H9 (cell line): Measurements from ENCODE around the gene HES3. TPM values are rescaled to one million over a fixed set of nuclear protein-coding genes. Genes with fewer than 3 reads are reported as not detected.

Experiments
- DNase-seq: peaks from one replicate; pipeline ENCODE4 v3.0.0-alpha.2; 2017
- H2AFZ ChIP-seq: one replicate; pipeline ENCODE4 v1.6.1; 2013; ENCODE audit warnings: mild to moderate bottlenecking, low read length, control low read depth, moderate library complexity
- H2AK5ac ChIP-seq: 2 replicates; pipeline ENCODE4 v1.6.1; 2013; ENCODE audit warnings: low read length, control low read depth, mixed read lengths; ENCODE audit not compliant: insufficient read length
- H2BK120ac ChIP-seq: one replicate; pipeline ENCODE4 v1.6.1; 2013; ENCODE audit warnings: low read depth, mild to moderate bottlenecking, low read length, control low read depth, inconsistent platforms; ENCODE audit not compliant: poor library complexity, severe bottlenecking
- H2BK12ac ChIP-seq: 2 replicates; pipeline ENCODE4 v1.6.1; 2013; ENCODE audit warnings: low read length, control low read depth, mixed read lengths, low read depth; ENCODE audit not compliant: insufficient read length
- H2BK15ac ChIP-seq: 2 replicates; pipeline ENCODE4 v1.6.1; 2013; ENCODE audit warnings: low read depth, low read length, control low read depth
- H2BK20ac ChIP-seq: one replicate; pipeline ENCODE4 v1.6.1; 2013; ENCODE audit warnings: low read depth, mild to moderate bottlenecking, low read length, control low read depth, inconsistent platforms; ENCODE audit not compliant: poor library complexity, severe bottlenecking
- H2BK5ac ChIP-seq: 2 replicates; pipeline ENCODE4 v1.6.1; 2013; ENCODE audit warnings: low read length, control low read depth, mixed read lengths; ENCODE audit not compliant: insufficient read length
- H3K14ac ChIP-seq: 2 replicates; pipeline ENCODE4 v1.6.1; 2013; ENCODE audit warnings: low read length, control low read depth; ENCODE audit not compliant: insufficient read depth
- H3K18ac ChIP-seq: 2 replicates; pipeline ENCODE4 v1.6.1; 2013; ENCODE audit warnings: low read depth, mild to moderate bottlenecking, mixed read lengths, low read length, control low read depth; ENCODE audit not compliant: insufficient read length
- H3K23ac ChIP-seq: 2 replicates; pipeline ENCODE4 v1.6.1; 2013; ENCODE audit warnings: low read length, control low read depth, mixed read lengths, low read depth; ENCODE audit not compliant: insufficient read length
- H3K23me2 ChIP-seq: 2 replicates; pipeline ENCODE4 v1.6.1; 2013; ENCODE audit warnings: low read depth, mild to moderate bottlenecking, mixed read lengths, low read length, control low read depth; ENCODE audit not compliant: insufficient read length, poor library complexity, severe bottlenecking
- H3K27ac ChIP-seq: 2 replicates; pipeline ENCODE4 v1.5.1; 2013; ENCODE audit warnings: low read length, control low read depth, mixed read lengths, low read depth; ENCODE audit not compliant: insufficient read length
- H3K27me3 ChIP-seq: 2 replicates; pipeline ENCODE4 v1.6.1; 2013; ENCODE audit warnings: low read length, control low read depth, inconsistent platforms; ENCODE audit not compliant: insufficient read depth
- H3K4ac ChIP-seq: 2 replicates; pipeline ENCODE4 v1.6.1; 2013; ENCODE audit warnings: low read depth, mild to moderate bottlenecking, control low read depth, inconsistent platforms, low read length, moderate library complexity
- H3K4me1 ChIP-seq: 2 replicates; pipeline ENCODE4 v1.6.1; 2013; ENCODE audit warnings: low read length, control low read depth, inconsistent platforms; ENCODE audit not compliant: insufficient read depth
- H3K4me2 ChIP-seq: 2 replicates; pipeline ENCODE4 v1.6.1; 2013; ENCODE audit warnings: low read length, control low read depth, mixed read lengths; ENCODE audit not compliant: insufficient read length, insufficient read depth
- H3K56ac ChIP-seq: 2 replicates; pipeline ENCODE4 v1.6.1; 2013; ENCODE audit warnings: low read depth, mild to moderate bottlenecking, mixed read lengths, low read length, control low read depth; ENCODE audit not compliant: insufficient read length
- H3K79me1 ChIP-seq: 2 replicates; pipeline ENCODE4 v1.6.1; 2013; ENCODE audit warnings: low read depth, mild to moderate bottlenecking, moderate library complexity, low read length, control low read depth, inconsistent platforms; ENCODE audit not compliant: insufficient read depth, poor library complexity, severe bottlenecking
- H3K79me2 ChIP-seq: 2 replicates; pipeline ENCODE4 v1.6.1; 2013; ENCODE audit warnings: low read length, control low read depth, inconsistent platforms; ENCODE audit not compliant: insufficient read depth
- H3K9ac ChIP-seq: 2 replicates; pipeline ENCODE4 v1.6.1; 2013; ENCODE audit warnings: low read length, control low read depth, mixed read lengths; ENCODE audit not compliant: insufficient read length; ENCODE audit errors: extremely low read depth
- H3K9me3 ChIP-seq: one replicate; pipeline ENCODE4 v1.6.1; 2013; ENCODE audit warnings: low read depth, low read length, inconsistent platforms; ENCODE audit not compliant: control insufficient read depth
- H3T11ph ChIP-seq: one replicate; pipeline ENCODE4 v1.6.1; 2013; ENCODE audit warnings: mild to moderate bottlenecking, low read length, control low read depth, inconsistent platforms
- H4K20me1 ChIP-seq: one replicate; pipeline ENCODE4 v1.6.1; 2013; ENCODE audit not compliant: control insufficient read depth, insufficient read length, insufficient read depth
- H4K5ac ChIP-seq: 2 replicates; pipeline ENCODE4 v1.6.1; 2013; ENCODE audit warnings: low read depth, mild to moderate bottlenecking, mixed read lengths, low read length, control low read depth; ENCODE audit not compliant: insufficient read length
- H4K8ac ChIP-seq: replicated peaks from 2 replicates; pipeline ENCODE4 v1.6.1; 2013; ENCODE audit warnings: low read length, control low read depth, mixed read lengths, low read depth; ENCODE audit not compliant: insufficient read length
- H4K91ac ChIP-seq: 2 replicates; pipeline ENCODE4 v1.6.1; 2013; ENCODE audit warnings: low read depth, mild to moderate bottlenecking, moderate library complexity, mixed read lengths, low read length, control low read depth; ENCODE audit not compliant: insufficient read length
- H3K27ac Mint-ChIP-seq, 3 experiments: 2 replicates in 2 of 3; 3 replicates in 1 of 3; pipeline ENCODE4 v1.8.0; 2020 to 2021; ENCODE audit warnings: mixed read lengths in 3 of 3, mild to moderate bottlenecking in 1 of 3, moderate library complexity in 1 of 3
- H3K27me3 Mint-ChIP-seq: 2 replicates; pipeline ENCODE4 v1.8.0; 2021; ENCODE audit warnings: low read depth, mild to moderate bottlenecking, moderate library complexity, mixed read lengths
- H3K36me3 Mint-ChIP-seq, 3 experiments: 2 replicates in 2 of 3; 3 replicates in 1 of 3; pipeline ENCODE4 v1.8.0; 2020 to 2021; ENCODE audit warnings: low read depth in 3 of 3, mixed read lengths in 3 of 3; ENCODE audit not compliant: insufficient read depth in 1 of 3
- H3K4me1 Mint-ChIP-seq, 2 experiments: 2 replicates each; pipeline ENCODE4 v1.8.0; 2020; ENCODE audit warnings: mixed read lengths in 2 of 2
- H3K4me3 Mint-ChIP-seq, 2 experiments: 2 replicates in 1 of 2; 3 replicates in 1 of 2; pipeline ENCODE4 v1.8.0; 2020 to 2021; ENCODE audit warnings: mild to moderate bottlenecking in 2 of 2, mixed read lengths in 2 of 2, moderate library complexity in 1 of 2
- H3K9me3 Mint-ChIP-seq, 2 experiments: 2 replicates in 1 of 2; 3 replicates in 1 of 2; pipeline ENCODE4 v1.8.0; 2020; ENCODE audit warnings: mild to moderate bottlenecking in 2 of 2, mixed read lengths in 2 of 2, moderate library complexity in 1 of 2
- WGBS: extraction: QIAGEN DNeasy Blood & Tissue Kit; methylation state at CpG from one replicate; pipeline ENCODE4 v1.1.7; 2013; ENCODE audit warnings: missing lambda C conversion rate, low lambda C conversion rate, mixed read lengths; ENCODE audit not compliant: insufficient read length; ENCODE audit errors: extremely low coverage; 5-methylcytosine and 5-hydroxymethylcytosine counted together
- total RNA-seq: library from RNA; stranded (reverse); gene quantifications from 2 replicates; pipeline ENCODE4 v1.2.1, GENCODE V29; 2021
- TF ChIP-seq, protein P1 (sequence below): fragments of 200-600 bp; sonication (generic); conservative IDR thresholded peaks from 3 replicates; pipeline ENCODE4 v1.8.0; 2021; ENCODE audit warnings: antibody characterized with exemption, mild to moderate bottlenecking

The HES3 gene
- total RNA-seq, 1 experiment from 2014 or later = 89.9 TPM

- TF ChIP-seq, protein P1, sequence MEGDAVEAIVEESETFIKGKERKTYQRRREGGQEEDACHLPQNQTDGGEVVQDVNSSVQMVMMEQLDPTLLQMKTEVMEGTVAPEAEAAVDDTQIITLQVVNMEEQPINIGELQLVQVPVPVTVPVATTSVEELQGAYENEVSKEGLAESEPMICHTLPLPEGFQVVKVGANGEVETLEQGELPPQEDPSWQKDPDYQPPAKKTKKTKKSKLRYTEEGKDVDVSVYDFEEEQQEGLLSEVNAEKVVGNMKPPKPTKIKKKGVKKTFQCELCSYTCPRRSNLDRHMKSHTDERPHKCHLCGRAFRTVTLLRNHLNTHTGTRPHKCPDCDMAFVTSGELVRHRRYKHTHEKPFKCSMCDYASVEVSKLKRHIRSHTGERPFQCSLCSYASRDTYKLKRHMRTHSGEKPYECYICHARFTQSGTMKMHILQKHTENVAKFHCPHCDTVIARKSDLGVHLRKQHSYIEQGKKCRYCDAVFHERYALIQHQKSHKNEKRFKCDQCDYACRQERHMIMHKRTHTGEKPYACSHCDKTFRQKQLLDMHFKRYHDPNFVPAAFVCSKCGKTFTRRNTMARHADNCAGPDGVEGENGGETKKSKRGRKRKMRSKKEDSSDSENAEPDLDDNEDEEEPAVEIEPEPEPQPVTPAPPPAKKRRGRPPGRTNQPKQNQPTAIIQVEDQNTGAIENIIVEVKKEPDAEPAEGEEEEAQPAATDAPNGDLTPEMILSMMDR = no peak
- Histone ChIP-seq H2BK20ac (no peak overlapping the region), H3K23me2 (no peaks in the 10 kb centered on the region), H2BK12ac (no peak overlapping the region), H2BK15ac (no peak overlapping the region), H2BK5ac (no peak overlapping the region), H2AK5ac (no peak overlapping the region), H3K56ac (no peak overlapping the region), H3K18ac (no peak overlapping the region), H3K14ac (no peak overlapping the region), H3T11ph (no peak overlapping the region), H3K79me1 (peaks cover 3% of the 10 kb centered on the region), H4K91ac (no peak overlapping the region), H4K20me1 (no peaks in the 10 kb centered on the region), H3K4ac (no peak overlapping the region), H3K27me3 (no peaks in the 10 kb centered on the region), H2AFZ (no peak overlapping the region), H3K9ac (no peak overlapping the region), H3K23ac (no peak overlapping the region), H3K4me2 (no peak overlapping the region), H4K5ac (no peak overlapping the region), H3K27ac (no peak overlapping the region), H3K79me2 (no peaks in the 10 kb centered on the region), H3K9me3 (no peaks in the 10 kb centered on the region), H3K4me1 (no peaks in the 10 kb centered on the region), H4K8ac (no peak overlapping the region), H2BK120ac (no peak overlapping the region)
- Mint-ChIP-seq H3K36me3 (peaks cover 30 to 54% (median 36%) of the 10 kb centered on the region in 3 experiments; a peak in 6 of 7 replicates), H3K27ac (peak overlapping the region in 1 of 3 experiments; percentile 81; a peak in 2 of 7 replicates), H3K4me1 (peaks cover 2 to 6% of the 10 kb centered on the region in 2 experiments; a peak in 2 of 4 replicates), H3K4me3 (no peak overlapping the region), H3K27me3 (peaks cover 2% of the 10 kb centered on the region), H3K9me3 (no peaks in the 10 kb centered on the region)
- DNase-seq = no peak
- no CpG with 5 or more reads among the region's 12 CpGs for whole genome bisulfite sequencing
Measured at GRCh38 chr1:6221210-6221784, 22.7 kb upstream of the HES3 start.
